Esophagus (tissue), 2 donors: ENCODE results near the gene BICC1. TPM values are rescaled to one million over a fixed set of nuclear protein-coding genes. Genes with fewer than 3 reads are reported as not detected.

ENCODE experiments used
- H3K27ac ChIP-seq, 2 donors: one replicate each; pipeline ENCODE4 v1.5.1; 2013; ENCODE audit warnings: low read depth in 2 of 2, mild to moderate bottlenecking in 2 of 2, inconsistent platforms in 1 of 2, low read length in 1 of 2, moderate library complexity in 1 of 2
- H3K27me3 ChIP-seq, 2 donors: one replicate each; pipeline ENCODE4 v1.6.1; 2013; ENCODE audit warnings: low read length in 2 of 2, control low read depth in 1 of 2, mild to moderate bottlenecking in 1 of 2; ENCODE audit not compliant: insufficient read depth in 2 of 2, control insufficient read depth in 1 of 2
- H3K36me3 ChIP-seq, 2 donors: one replicate each; pipeline ENCODE4 v1.6.1; 2013; ENCODE audit warnings: low read length in 1 of 2; ENCODE audit not compliant: control insufficient read depth in 2 of 2, insufficient read depth in 2 of 2
- H3K4me1 ChIP-seq, 2 donors: one replicate each; pipeline ENCODE4 v1.6.1; 2013; ENCODE audit warnings: low read length in 1 of 2; ENCODE audit not compliant: control insufficient read depth in 2 of 2, insufficient read depth in 2 of 2
- H3K4me3 ChIP-seq, 2 donors: one replicate each; pipeline ENCODE4 v1.5.1; 2013; ENCODE audit warnings: low read length in 2 of 2, mild to moderate bottlenecking in 2 of 2, low read depth in 1 of 2, moderate library complexity in 1 of 2
- H3K9me3 ChIP-seq, 2 donors: one replicate each; pipeline ENCODE4 v1.6.1; 2013; ENCODE audit warnings: mild to moderate bottlenecking in 2 of 2, low read depth in 1 of 2, low read length in 1 of 2, moderate library complexity in 1 of 2; ENCODE audit not compliant: control insufficient read depth in 2 of 2, insufficient read depth in 1 of 2
- WGBS, 2 donors: extraction: QIAGEN DNeasy Blood & Tissue Kit; methylation state at CpG; one replicate each; pipeline ENCODE4 v1.1.7; 2013; 5-methylcytosine and 5-hydroxymethylcytosine counted together
- polyA plus RNA-seq, 2 donors: library from polyadenylated mRNA; stranded (reverse); fragments of 200-250 nt; gene quantifications; one replicate each; pipeline ENCODE4 v1.2.3, GENCODE V29; 2013
- donor health status: healthy with polysubstance abuse.
- donor health status: Bipolar disorder and iron deficiency.

The BICC1 gene
- polyA plus RNA-seq, 2 donors: 0.45 to 0.49 TPM

- Histone ChIP-seq H3K4me1 (no peaks in the 10 kb centered on the region), H3K9me3 (peaks cover 0 to 2% of the 10 kb centered on the region in 2 donors), H3K36me3 (no peaks in the 10 kb centered on the region), H3K4me3 (no peak overlapping the region), H3K27me3 (no peaks in the 10 kb centered on the region), H3K27ac (no peak overlapping the region)
- 68 to 70% methylated on average over 4 of the region's 4 CpGs for WGBS, 2 donors
These were observed 260.7 kb downstream of the BICC1 start for GRCh38 chr10:58773341-58773740.

- H3K4me3 ChIP-seq: no peak overlapping the region
- no peaks in the 10 kb centered on the region for H3K36me3 ChIP-seq
- H3K4me1 ChIP-seq: no peaks in the 10 kb centered on the region
- no peaks in the 10 kb centered on the region for H3K27me3 ChIP-seq
- no peak overlapping the region for H3K27ac ChIP-seq
- 76 to 82% methylated on average over 1 of the region's 1 CpG for WGBS, 2 donors
- H3K9me3 ChIP-seq: peaks cover 0 to 2% of the 10 kb centered on the region in 2 donors
These were observed 261.3 kb downstream of the BICC1 start for GRCh38 chr10:58773944-58774343.

DNA sequence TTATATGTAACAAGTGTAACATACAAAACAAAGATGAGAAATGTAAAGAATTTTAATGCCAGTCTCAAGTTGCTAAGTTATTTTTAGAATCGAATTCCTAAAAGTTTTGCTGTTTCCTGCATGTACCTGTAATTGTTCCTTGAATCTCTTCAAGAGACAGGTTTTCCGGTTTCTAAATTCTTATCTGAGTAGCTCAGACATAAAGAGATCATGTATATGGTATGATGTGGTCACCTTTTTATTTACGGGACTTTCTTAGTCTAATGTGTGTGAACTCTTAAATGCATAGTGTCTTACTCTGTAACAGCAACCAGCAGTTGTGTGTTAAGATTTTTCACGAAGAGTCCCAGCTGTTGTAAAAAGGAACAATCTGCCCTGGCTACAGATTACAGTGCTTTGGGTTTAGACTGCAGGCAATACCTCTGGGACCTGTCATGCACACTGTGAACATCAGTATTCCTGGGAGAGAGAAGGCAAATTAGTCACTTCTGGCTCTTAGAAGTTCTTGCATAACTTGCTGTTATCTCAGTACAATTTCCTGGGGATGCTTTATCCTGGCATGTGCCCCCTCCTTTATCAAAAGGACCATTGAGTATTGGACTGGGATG is 263.4 kb downstream of the BICC1 start:
- Histone ChIP-seq H3K27me3 (no peaks in the 10 kb centered on the region), H3K9me3 (peaks cover 0 to 2% of the 10 kb centered on the region in 2 donors), H3K4me3 (no peak overlapping the region), H3K4me1 (no peaks in the 10 kb centered on the region), H3K27ac (no peak overlapping the region), H3K36me3 (no peaks in the 10 kb centered on the region)
- WGBS, 2 donors: 40 to 55% methylated on average over 4 of the region's 4 CpGs

DNA sequence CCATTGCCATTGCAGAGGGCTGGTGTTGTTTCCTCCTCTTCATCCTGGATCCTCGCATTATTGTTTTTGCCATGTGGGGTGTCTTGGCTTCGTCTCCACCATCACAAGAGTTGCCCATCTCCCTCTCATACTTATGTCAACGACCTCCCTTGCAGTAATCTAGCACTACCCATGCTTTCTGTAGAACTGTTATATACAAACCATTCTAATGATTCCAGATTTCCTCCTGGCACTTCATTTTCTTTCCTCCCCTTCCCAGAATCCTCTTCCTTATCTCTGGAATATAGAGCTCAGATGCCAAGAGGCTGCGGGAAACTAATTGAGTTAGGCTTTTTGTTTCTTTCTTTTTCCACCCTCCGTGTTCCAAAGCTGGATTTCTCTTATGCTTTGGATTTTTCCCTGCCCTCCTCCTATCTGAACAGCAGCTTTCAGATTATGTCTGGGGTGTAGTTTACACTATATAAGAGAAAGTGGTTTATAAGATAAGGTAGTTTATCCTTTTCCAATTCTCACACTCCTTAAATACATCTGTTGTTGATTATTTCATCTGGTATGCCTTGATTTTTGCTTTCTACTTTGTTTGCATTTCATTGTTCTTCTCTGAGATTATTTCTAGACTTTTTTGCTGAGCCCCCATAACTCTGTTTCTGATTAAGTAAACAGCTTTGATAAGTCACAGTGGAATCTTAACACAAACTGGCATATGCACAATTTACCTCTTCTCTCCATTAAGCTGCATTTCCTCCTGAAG is 264.1 kb downstream of the BICC1 start:
- Histone ChIP-seq H3K4me1 (no peaks in the 10 kb centered on the region), H3K9me3 (peaks cover 0 to 2% of the 10 kb centered on the region in 2 donors), H3K27ac (no peak overlapping the region), H3K4me3 (no peak overlapping the region), H3K36me3 (no peaks in the 10 kb centered on the region), H3K27me3 (no peaks in the 10 kb centered on the region)
- WGBS, 2 donors: 58 to 72% methylated on average over 5 of the region's 5 CpGs

DNA sequence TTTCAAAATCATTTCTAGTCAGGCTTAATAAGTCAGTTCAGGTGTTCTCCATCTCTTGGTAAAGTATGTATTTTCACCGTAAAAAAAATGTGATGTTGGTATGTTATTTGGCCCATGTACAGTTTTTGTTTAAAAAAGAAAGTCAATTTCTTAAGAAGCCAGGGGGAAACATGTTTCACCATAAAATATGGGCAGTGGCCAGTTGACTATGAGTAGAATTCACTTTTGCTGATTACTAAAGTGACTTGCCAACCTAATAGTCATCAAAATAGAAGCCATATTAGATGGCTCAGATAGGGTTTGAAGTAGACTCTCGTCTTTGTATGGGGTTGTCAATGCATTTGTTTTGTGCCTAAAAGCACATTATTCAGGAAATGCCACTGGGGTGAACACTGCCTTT is 266.3 kb downstream of the BICC1 start:
- 75 to 78% methylated on average over 2 of the region's 2 CpGs for WGBS, 2 donors
- no peak overlapping the region for H3K4me3 ChIP-seq
- H3K9me3 ChIP-seq: no peaks in the 10 kb centered on the region
- H3K4me1 ChIP-seq: no peaks in the 10 kb centered on the region
- H3K27me3 ChIP-seq: no peaks in the 10 kb centered on the region
- H3K36me3 ChIP-seq: no peaks in the 10 kb centered on the region
- no peak overlapping the region for H3K27ac ChIP-seq

DNA sequence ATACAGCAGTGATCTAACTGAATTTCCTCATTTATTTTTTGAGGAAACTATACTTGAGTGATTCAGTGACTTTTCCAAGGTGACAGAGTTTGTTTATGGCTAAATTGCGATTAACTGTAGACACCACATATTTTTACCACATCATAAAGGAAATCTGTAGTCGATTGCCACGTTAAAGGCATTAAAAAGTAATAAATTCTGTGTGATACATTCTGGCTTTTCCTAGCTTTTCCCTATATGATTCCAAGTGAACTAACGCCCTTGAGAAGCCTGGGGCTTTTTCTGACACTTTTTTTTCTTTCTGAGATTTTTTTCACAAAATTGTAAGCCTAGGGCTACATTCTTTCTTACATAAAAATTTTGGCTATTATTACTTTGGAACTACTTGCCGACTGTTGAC is 266.9 kb downstream of the BICC1 start:
- WGBS, 2 donors: 69% methylated on average over 5 of the region's 5 CpGs
- Histone ChIP-seq H3K4me3 (no peak overlapping the region), H3K27me3 (no peaks in the 10 kb centered on the region), H3K9me3 (no peaks in the 10 kb centered on the region), H3K4me1 (no peaks in the 10 kb centered on the region), H3K27ac (no peak overlapping the region), H3K36me3 (no peaks in the 10 kb centered on the region)

- no peaks in the 10 kb centered on the region for H3K9me3 ChIP-seq
- H3K36me3 ChIP-seq: no peaks in the 10 kb centered on the region
These were observed 267.8 kb downstream of the BICC1 start for GRCh38 chr10:58780476-58780875.

GRCh38 chr10:58781873-58782488 is 269.3 kb downstream of the BICC1 start:
- Histone ChIP-seq H3K9me3 (no peaks in the 10 kb centered on the region), H3K27me3 (no peaks in the 10 kb centered on the region), H3K4me1 (no peaks in the 10 kb centered on the region), H3K27ac (no peak overlapping the region), H3K4me3 (no peak overlapping the region), H3K36me3 (no peaks in the 10 kb centered on the region)
- WGBS, 2 donors: 25 to 31% methylated on average over 5 of the region's 5 CpGs

More at GRCh38 chr10:58780476-58780875, 267.8 kb downstream of the BICC1 start:
- Histone ChIP-seq H3K27me3 (no peaks in the 10 kb centered on the region), H3K27ac (no peak overlapping the region), H3K4me3 (no peak overlapping the region), H3K4me1 (no peaks in the 10 kb centered on the region)

DNA sequence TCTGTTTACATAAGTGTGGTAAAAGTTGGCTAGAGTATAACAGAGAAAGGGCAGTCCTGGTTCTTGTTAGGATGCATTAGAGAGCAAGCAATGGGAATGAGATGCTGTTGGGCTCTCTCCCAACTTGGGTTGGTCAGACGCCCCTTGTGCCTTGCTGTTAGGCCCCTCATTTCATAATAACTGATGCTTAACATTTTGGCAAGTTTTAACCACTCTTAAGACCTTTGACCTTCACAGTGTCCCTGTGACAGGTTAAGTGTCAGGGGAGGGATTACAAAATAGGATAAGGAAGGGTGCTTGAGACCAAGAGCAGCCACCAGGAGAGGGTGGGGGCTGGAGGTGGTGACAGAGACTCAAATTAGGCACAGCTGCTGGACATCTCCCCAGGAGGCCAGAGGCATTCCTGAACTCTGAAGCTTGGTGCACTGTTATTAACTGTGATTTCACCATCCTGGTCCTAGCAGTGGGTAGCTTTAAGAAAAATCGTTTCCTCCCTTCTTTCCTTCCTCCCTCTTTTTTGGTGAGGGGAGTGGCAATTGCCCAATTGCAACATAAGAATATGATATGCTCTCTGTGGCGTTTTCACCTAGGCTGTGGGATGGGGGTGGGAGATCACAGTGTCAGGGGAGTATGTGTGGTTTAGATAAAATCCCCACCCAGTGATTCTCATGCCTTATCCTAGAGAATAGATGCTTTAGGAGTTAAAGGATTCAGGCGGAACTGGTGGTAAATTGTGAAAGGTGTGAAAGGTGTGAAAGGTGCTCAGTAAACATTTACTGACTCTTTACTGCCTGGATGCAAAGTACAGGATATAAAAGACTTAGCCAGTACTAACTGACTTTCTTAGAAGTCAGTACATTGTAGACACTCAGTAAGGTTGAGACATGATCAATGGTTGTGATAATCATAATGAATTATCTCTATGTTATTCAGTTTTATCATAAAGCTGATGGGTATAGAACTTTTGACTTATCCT is 270.5 kb downstream of the BICC1 start:
- Histone ChIP-seq H3K27me3 (no peaks in the 10 kb centered on the region), H3K4me3 (no peak overlapping the region), H3K4me1 (no peaks in the 10 kb centered on the region), H3K36me3 (no peaks in the 10 kb centered on the region), H3K9me3 (no peaks in the 10 kb centered on the region), H3K27ac (no peak overlapping the region)
- WGBS, 2 donors: 46 to 49% methylated on average over 4 of the region's 4 CpGs
